HG03342 (cell line): ENCODE data around the gene PIK3R1.

ENCODE experiments used
- ATAC-seq: cut with Tn5 transposase; IDR thresholded peaks from one replicate; pipeline ENCODE4 v1.9.1; 2021; ENCODE audit warnings: mild to moderate bottlenecking, moderate library complexity; ENCODE audit not compliant: unreplicated experiment

Gene PIK3R1

GRCh38 chr5:68249520-68249919, 34.0 kb downstream of the PIK3R1 start:
- no peak for ATAC-seq

- ATAC-seq: no peak
Measured at GRCh38 chr5:68250661-68251298, 35.2 kb downstream of the PIK3R1 start.

- ATAC-seq: no peak
Measured at GRCh38 chr5:68251386-68251785, 35.8 kb downstream of the PIK3R1 start.

- ATAC-seq: no peak
Measured at GRCh38 chr5:68251804-68252522, 36.4 kb downstream of the PIK3R1 start.

- peak; percentile 63 for ATAC-seq
Measured at GRCh38 chr5:68252673-68253623, 37.4 kb downstream of the PIK3R1 start.

- no peak for ATAC-seq
Measured at GRCh38 chr5:68253624-68254585, 38.3 kb downstream of the PIK3R1 start.

- no peak for ATAC-seq
Measured at GRCh38 chr5:68254810-68255209, 39.3 kb downstream of the PIK3R1 start.

GRCh38 chr5:68255305-68256120, 40.0 kb downstream of the PIK3R1 start:
- no peak for ATAC-seq

GRCh38 chr5:68257210-68257609, 41.7 kb downstream of the PIK3R1 start:
- ATAC-seq: no peak

GRCh38 chr5:68258531-68258930, 43.0 kb downstream of the PIK3R1 start:
- no peak for ATAC-seq

GRCh38 chr5:68259700-68260099, 44.1 kb downstream of the PIK3R1 start:
- ATAC-seq: no peak

GRCh38 chr5:68260467-68260866, 44.9 kb downstream of the PIK3R1 start:
- no peak for ATAC-seq

- no peak for ATAC-seq
Measured at GRCh38 chr5:68261169-68261568, 45.6 kb downstream of the PIK3R1 start.

- ATAC-seq: no peak
Measured at GRCh38 chr5:68261569-68262065, 46.1 kb downstream of the PIK3R1 start.

- ATAC-seq: no peak
Measured at GRCh38 chr5:68264024-68264956, 48.7 kb downstream of the PIK3R1 start.

GRCh38 chr5:68265347-68265746, 49.8 kb downstream of the PIK3R1 start:
- no peak for ATAC-seq

- ATAC-seq: no peak
Measured at GRCh38 chr5:68265822-68266395, 50.4 kb downstream of the PIK3R1 start.

GRCh38 chr5:68266457-68266856, 50.9 kb downstream of the PIK3R1 start:
- no peak for ATAC-seq
